Body of pancreas (tissue), 4 donors: ENCODE results near the gene CCL8. TPM values are rescaled to one million over a fixed set of nuclear protein-coding genes. Genes with fewer than 3 reads are reported as not detected.

Experiments used
- ATAC-seq: fragments of 150-250 bp; one replicate; pipeline ENCODE4 v1.9.1; 2016
- DNase-seq, 4 donors: peaks; one replicate each; pipeline ENCODE4 v3.0.0-alpha.2; 2019
- H3K27ac ChIP-seq, 4 donors: fragments of 200-600 bp; sonication (generic); 1 replicate in 3 of 4; 2 replicates in 1 of 4; pipeline versions ENCODE4 v1.5.1 to v1.6.1; 2016 to 2019; ENCODE audit warnings: mild to moderate bottlenecking in 1 of 4, mixed read lengths in 1 of 4, moderate library complexity in 1 of 4
- H3K27me3 ChIP-seq, 2 donors: fragments of 200-600 bp; sonication (generic); one replicate each; pipeline ENCODE4 v1.6.0; 2016; ENCODE audit warnings: mild to moderate bottlenecking in 1 of 2
- H3K36me3 ChIP-seq, 2 donors: fragments of 200-600 bp; sonication (generic); replicated peaks in 1 of 2; 2 replicates each; pipeline ENCODE4 v1.5.1; 2016; ENCODE audit warnings: low read depth in 2 of 2; ENCODE audit not compliant: insufficient read depth in 1 of 2
- H3K4me1 ChIP-seq: fragments of 200-600 bp; sonication (generic); one replicate; pipeline ENCODE4 v1.6.0; 2016
- H3K4me3 ChIP-seq, 2 donors: fragments of 200-600 bp; sonication (generic); 1 replicate in 1 of 2; 2 replicates in 1 of 2; pipeline ENCODE4 v1.5.1; 2016 to 2019
- H3K9me3 ChIP-seq, 3 donors: fragments of 200-600 bp; sonication (generic); 1 replicate in 2 of 3; 2 replicates in 1 of 3; pipeline ENCODE4 v1.5.1; 2016
- POLR2A ChIP-seq, 3 donors: fragments of 450-650 bp; IDR thresholded peaks; one replicate each; pipeline ENCODE4 v1.6.1; 2016; ENCODE audit warnings: antibody characterized with exemption in 3 of 3, mild to moderate bottlenecking in 2 of 3
- WGBS, 2 donors: methylation state at CpG; one replicate each; pipeline ENCODE4 v1.1.5; 2017; 5-methylcytosine and 5-hydroxymethylcytosine counted together
- intact Hi-C: fragments of 100-400 bp; cut with DNase I; formaldehyde crosslinking; loops from one replicate; pipeline ENCODE4 v1.15.1; 2023
- total RNA-seq, 2 donors: library from RNA; depleted of rRNA; stranded (reverse); fragments of >200 nt; gene quantifications; one replicate each; pipeline ENCODE4 v1.1.0, GENCODE V29; 2016
- TF ChIP-seq, protein P1 (sequence below), 7 experiments: fragments of 450-650 bp in 4 of 7; fragments of 200-600 bp in 3 of 7; sonication (generic) in 3 of 7; IDR thresholded peaks; one replicate each; pipeline ENCODE4 v1.5.1; 2016 to 2019; ENCODE audit warnings: antibody characterized with exemption in 7 of 7

The CCL8 gene
- total RNA-seq, 2 donors from 2014 or later = not detected

GRCh38 chr17:34308371-34308770, 10.9 kb upstream of the CCL8 start:
- intact Hi-C loops = loop anchor here (10.0 kb wide), 1 partner anchor 104 kb away; no protein-coding TSS in a partner anchor
- TF ChIP-seq, protein P1, sequence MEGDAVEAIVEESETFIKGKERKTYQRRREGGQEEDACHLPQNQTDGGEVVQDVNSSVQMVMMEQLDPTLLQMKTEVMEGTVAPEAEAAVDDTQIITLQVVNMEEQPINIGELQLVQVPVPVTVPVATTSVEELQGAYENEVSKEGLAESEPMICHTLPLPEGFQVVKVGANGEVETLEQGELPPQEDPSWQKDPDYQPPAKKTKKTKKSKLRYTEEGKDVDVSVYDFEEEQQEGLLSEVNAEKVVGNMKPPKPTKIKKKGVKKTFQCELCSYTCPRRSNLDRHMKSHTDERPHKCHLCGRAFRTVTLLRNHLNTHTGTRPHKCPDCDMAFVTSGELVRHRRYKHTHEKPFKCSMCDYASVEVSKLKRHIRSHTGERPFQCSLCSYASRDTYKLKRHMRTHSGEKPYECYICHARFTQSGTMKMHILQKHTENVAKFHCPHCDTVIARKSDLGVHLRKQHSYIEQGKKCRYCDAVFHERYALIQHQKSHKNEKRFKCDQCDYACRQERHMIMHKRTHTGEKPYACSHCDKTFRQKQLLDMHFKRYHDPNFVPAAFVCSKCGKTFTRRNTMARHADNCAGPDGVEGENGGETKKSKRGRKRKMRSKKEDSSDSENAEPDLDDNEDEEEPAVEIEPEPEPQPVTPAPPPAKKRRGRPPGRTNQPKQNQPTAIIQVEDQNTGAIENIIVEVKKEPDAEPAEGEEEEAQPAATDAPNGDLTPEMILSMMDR (IDR thresholded peaks at IDR 0.05) = no peak
- TF ChIP-seq POLR2A (IDR thresholded peaks at IDR 0.05) = no peak
- H3K4me3 ChIP-seq = no peak overlapping the region
- ATAC-seq (no peak), DNase-seq (no peak)
- no peaks in the 10 kb centered on the region for H3K4me1 ChIP-seq
- H3K9me3 ChIP-seq = no peaks in the 10 kb centered on the region
- H3K27ac ChIP-seq = no peak overlapping the region
- H3K27me3 ChIP-seq = no peaks in the 10 kb centered on the region
- no peaks in the 10 kb centered on the region for H3K36me3 ChIP-seq

DNA sequence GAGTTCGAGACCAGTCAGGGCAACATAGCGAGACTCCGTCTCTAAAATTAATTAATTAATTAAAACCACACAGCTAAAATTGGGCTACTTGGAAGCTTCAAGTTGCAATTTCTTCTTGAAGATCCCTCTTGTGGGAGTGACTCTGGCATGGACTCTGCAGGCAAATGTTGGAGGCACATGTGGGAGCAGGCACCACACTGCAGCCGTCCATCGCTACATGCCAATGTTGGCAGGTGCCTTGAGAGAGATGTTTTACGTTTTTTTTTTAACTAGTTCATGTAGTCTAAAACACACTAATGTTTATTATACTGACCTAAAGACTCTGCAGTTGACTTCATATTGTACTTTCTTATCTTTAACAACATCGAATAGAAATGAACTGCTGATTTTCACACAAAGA, 7.9 kb upstream of the CCL8 start:
- TF ChIP-seq, protein P1 (IDR thresholded peaks at IDR 0.05) = no peak
- TF ChIP-seq POLR2A (IDR thresholded peaks at IDR 0.05) = no peak
- ATAC-seq = no peak
- Histone ChIP-seq H3K27ac (no peak overlapping the region), H3K4me1 (no peaks in the 10 kb centered on the region), H3K27me3 (no peaks in the 10 kb centered on the region), H3K9me3 (no peaks in the 10 kb centered on the region), H3K4me3 (no peak overlapping the region), H3K36me3 (no peaks in the 10 kb centered on the region)
- WGBS, 2 donors = 67 to 71% methylated on average over 7 of the region's 7 CpGs
- no peak for DNase-seq
- intact Hi-C loops = no loop called here

DNA sequence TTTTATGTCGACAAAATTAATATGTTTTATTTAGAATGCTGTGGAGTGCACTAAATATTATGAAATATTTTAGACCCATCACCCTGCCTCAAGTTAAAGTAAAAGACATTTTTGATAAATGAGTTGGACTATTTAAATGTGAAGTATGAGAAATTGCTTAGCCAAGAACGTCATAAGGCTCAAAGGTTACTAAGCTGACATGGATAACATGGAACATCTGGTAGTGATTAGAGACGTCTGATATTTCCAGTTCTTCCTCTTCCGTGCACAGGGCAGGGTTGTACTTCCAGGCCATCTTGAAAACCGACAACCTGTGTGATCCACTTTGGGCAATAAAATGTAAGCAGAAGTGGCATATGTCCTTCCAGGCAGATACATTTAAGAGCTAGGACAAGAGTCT, 7.2 kb upstream of the CCL8 start:
- ATAC-seq = peak; percentile 38
- no peaks in the 10 kb centered on the region for H3K9me3 ChIP-seq
- intact Hi-C loops = no loop called here

DNA sequence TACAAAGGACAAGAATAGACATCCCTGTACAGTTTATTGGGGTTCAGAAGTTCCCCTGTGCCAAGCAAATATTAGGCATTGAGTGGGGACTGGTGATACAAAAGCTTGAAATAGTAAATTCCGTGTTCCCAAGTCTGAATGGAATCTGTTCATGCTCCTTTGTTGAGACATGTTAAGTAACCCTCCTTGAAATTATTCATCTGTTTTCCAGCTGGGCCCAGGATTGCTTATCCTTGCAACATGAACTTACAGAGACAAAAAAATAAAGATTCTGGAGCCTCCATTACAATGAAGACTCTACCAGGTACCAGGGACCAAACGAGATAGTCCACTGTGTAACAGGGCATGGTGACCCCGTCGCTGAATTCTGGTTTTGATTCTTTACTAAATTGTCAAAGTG, 6.1 kb upstream of the CCL8 start:
- Histone ChIP-seq H3K27me3 (no peaks in the 10 kb centered on the region), H3K4me3 (no peak overlapping the region), H3K9me3 (no peaks in the 10 kb centered on the region), H3K27ac (peak overlapping the region in 1 of 4 donors; percentile 32), H3K36me3 (no peaks in the 10 kb centered on the region), H3K4me1 (no peaks in the 10 kb centered on the region)
- peak; percentile 24 for ATAC-seq
- intact Hi-C loops = no loop called here
- TF ChIP-seq, protein P1 (IDR thresholded peaks at IDR 0.05) = no peak
- no peak for TF ChIP-seq POLR2A (IDR thresholded peaks at IDR 0.05)
- DNase-seq = no peak
- WGBS, 2 donors = 57 to 73% methylated on average over 4 of the region's 4 CpGs

More for the DNA sequence above, 7.2 kb upstream of the CCL8 start:
- DNase-seq = no peak
- Histone ChIP-seq H3K36me3 (no peaks in the 10 kb centered on the region), H3K27me3 (no peaks in the 10 kb centered on the region), H3K27ac (peak overlapping the region in 1 of 4 donors; percentile 12), H3K4me1 (no peaks in the 10 kb centered on the region), H3K4me3 (no peak overlapping the region)
- 25 to 29% methylated on average over 5 of the region's 5 CpGs for WGBS, 2 donors
- TF ChIP-seq, protein P1 (IDR thresholded peaks at IDR 0.05) = no peak
- TF ChIP-seq POLR2A (IDR thresholded peaks at IDR 0.05) = no peak

- H3K27ac ChIP-seq = peak overlapping the region in 1 of 4 donors; percentile 32
- H3K36me3 ChIP-seq = no peaks in the 10 kb centered on the region
- no peaks in the 10 kb centered on the region for H3K9me3 ChIP-seq
- H3K27me3 ChIP-seq = no peaks in the 10 kb centered on the region
- 41 to 46% methylated on average over 4 of the region's 4 CpGs for WGBS, 2 donors
- TF ChIP-seq POLR2A (IDR thresholded peaks at IDR 0.05) = no peak
- TF ChIP-seq, protein P1 (IDR thresholded peaks at IDR 0.05) = no peak
- H3K4me1 ChIP-seq = no peaks in the 10 kb centered on the region
- H3K4me3 ChIP-seq = no peak overlapping the region
- intact Hi-C loops = no loop called here
- ATAC-seq (peak; percentile 42), DNase-seq (peak in 2 of 4 donors; percentile 17 to 40)
These were observed 5.0 kb upstream of the CCL8 start for GRCh38 chr17:34314279-34314678.
